WTC11 (cell line): Measurements from ENCODE around the gene EDN1. TPM values are rescaled to one million over a fixed set of nuclear protein-coding genes. Genes with fewer than 3 reads are reported as not detected.

Experiments
- ATAC-seq: fragments of 200-7000 bp; cut with Tn5 transposase; 2 replicates; pipeline ENCODE4 v1.10.0; 2021; ENCODE audit warnings: mild to moderate bottlenecking, moderate library complexity
- CTCF ChIA-PET: fragments of 300-600 bp; sonication (Branson Sonifier 250); formaldehyde crosslinking; loops from one replicate; lab custom pipeline; 2021; ENCODE audit warnings: antibody characterized with exemption; lab: Charles Lee
- POLR2A ChIA-PET: fragments of 350-600 bp; sonication (Branson Sonifier 250); formaldehyde crosslinking; loops from one replicate; lab custom pipeline; 2021; ENCODE audit warnings: antibody characterized with exemption; lab: Charles Lee
- DNase-seq: peaks from one replicate; pipeline ENCODE4 v3.0.0; 2021; ENCODE audit warnings: low spot score
- H3K27ac Mint-ChIP-seq: 2 replicates; pipeline ENCODE4 v1.8.0; 2021; ENCODE audit warnings: mixed read lengths
- H3K27me3 Mint-ChIP-seq: 2 replicates; pipeline ENCODE4 v1.8.0; 2021; ENCODE audit warnings: low read depth, mild to moderate bottlenecking, moderate library complexity, mixed read lengths
- H3K36me3 Mint-ChIP-seq: 2 replicates; pipeline ENCODE4 v1.8.0; 2021; ENCODE audit warnings: mixed read lengths
- H3K4me1 Mint-ChIP-seq: 2 replicates; pipeline ENCODE4 v1.8.0; 2022; ENCODE audit warnings: mixed read lengths
- H3K4me3 Mint-ChIP-seq: 2 replicates; pipeline ENCODE4 v1.8.0; 2021; ENCODE audit warnings: mild to moderate bottlenecking, moderate library complexity, mixed read lengths
- H3K9me3 Mint-ChIP-seq: 2 replicates; pipeline ENCODE4 v1.8.0; 2021; ENCODE audit warnings: mixed read lengths
- CBFB ChIP-seq: sonication (generic); formaldehyde crosslinking; IDR thresholded peaks from 2 replicates; pipeline ENCODE4 v1.8.1; 2022; ENCODE audit warnings: mild to moderate bottlenecking, low read depth, missing genetic modification reagents
- ETV6 ChIP-seq: sonication (generic); formaldehyde crosslinking; IDR thresholded peaks from 2 replicates; pipeline ENCODE4 v1.8.1; 2022; ENCODE audit warnings: mild to moderate bottlenecking, missing genetic modification reagents
- FOXK1 ChIP-seq: sonication (generic); formaldehyde crosslinking; IDR thresholded peaks from 2 replicates; pipeline ENCODE4 v1.8.0; 2022; ENCODE audit warnings: mild to moderate bottlenecking, moderate library complexity, missing genetic modification reagents
- FOXP1 ChIP-seq: sonication (generic); formaldehyde crosslinking; IDR thresholded peaks from 2 replicates; pipeline ENCODE4 v1.8.0; 2022; ENCODE audit warnings: missing genetic modification reagents, mild to moderate bottlenecking, moderate library complexity, borderline replicate concordance
- GABPB1 ChIP-seq: sonication (generic); formaldehyde crosslinking; IDR thresholded peaks from 2 replicates; pipeline ENCODE4 v1.8.1; 2023; ENCODE audit warnings: mild to moderate bottlenecking, missing genetic modification reagents
- HMGA2 ChIP-seq: fragments of 250-450 bp; sonication (Bioruptor Pico); IDR thresholded peaks from 2 replicates; pipeline ENCODE4 v1.4.0; 2021; ENCODE audit warnings: mild to moderate bottlenecking, moderate library complexity
- JAZF1 ChIP-seq: fragments of 250-450 bp; sonication (Bioruptor Pico); IDR thresholded peaks from 2 replicates; pipeline ENCODE4 v1.9.0; 2021; ENCODE audit warnings: moderate library complexity, mild to moderate bottlenecking, inconsistent platforms
- NR2C2 ChIP-seq: sonication (generic); formaldehyde crosslinking; IDR thresholded peaks from 2 replicates; pipeline ENCODE4 v1.8.0; 2022; ENCODE audit warnings: mild to moderate bottlenecking, missing genetic modification reagents
- OVOL2 ChIP-seq: fragments of 250-450 bp; sonication (Bioruptor Pico); IDR thresholded peaks from 2 replicates; pipeline ENCODE4 v1.9.0; 2021; ENCODE audit warnings: mild to moderate bottlenecking, borderline replicate concordance
- SMAD3 ChIP-seq: sonication (generic); formaldehyde crosslinking; IDR thresholded peaks from 2 replicates; pipeline ENCODE4 v1.8.0; 2022; ENCODE audit warnings: missing genetic modification reagents, mild to moderate bottlenecking, borderline replicate concordance
- SOX15 ChIP-seq: fragments of 250-450 bp; sonication (Bioruptor Pico); IDR thresholded peaks from 2 replicates; pipeline ENCODE4 v1.9.0; 2021; ENCODE audit warnings: mild to moderate bottlenecking
- TCF7 ChIP-seq: sonication (generic); formaldehyde crosslinking; IDR thresholded peaks from 2 replicates; pipeline ENCODE4 v1.8.0; 2022; ENCODE audit warnings: mild to moderate bottlenecking, low read depth, missing genetic modification reagents, moderate library complexity
- ZNF138 ChIP-seq: sonication (generic); formaldehyde crosslinking; conservative IDR thresholded peaks from 2 replicates; pipeline ENCODE4 v1.8.1; 2022; ENCODE audit warnings: mild to moderate bottlenecking, moderate library complexity, missing genetic modification reagents
- ZNF317 ChIP-seq: sonication (generic); formaldehyde crosslinking; IDR thresholded peaks from 2 replicates; pipeline ENCODE4 v1.8.1; 2023; ENCODE audit warnings: low read depth, mild to moderate bottlenecking, moderate library complexity, missing genetic modification reagents, borderline replicate concordance
- ZNF396 ChIP-seq: fragments of 250-450 bp; sonication (Bioruptor Pico); IDR thresholded peaks from 2 replicates; pipeline ENCODE4 v1.8.0; 2021; ENCODE audit warnings: mild to moderate bottlenecking, moderate library complexity, borderline replicate concordance
- total RNA-seq: library from RNA; stranded (reverse); gene quantifications from 3 replicates; pipeline ENCODE4 v1.2.3, GENCODE V29; 2021
- TF ChIP-seq, protein P1 (sequence below): sonication (generic); formaldehyde crosslinking; IDR thresholded peaks from 2 replicates; pipeline ENCODE4 v1.8.1; 2022; ENCODE audit warnings: mild to moderate bottlenecking, missing genetic modification reagents, moderate library complexity, borderline replicate concordance
- TF ChIP-seq, protein P2 (sequence below): sonication (generic); formaldehyde crosslinking; IDR thresholded peaks from 2 replicates; pipeline ENCODE4 v1.8.1; 2022; ENCODE audit warnings: low read depth, missing genetic modification reagents, borderline replicate concordance
- TF ChIP-seq, protein P3 (sequence below): sonication (generic); formaldehyde crosslinking; IDR thresholded peaks from 2 replicates; pipeline ENCODE4 v1.8.0; 2022; ENCODE audit warnings: mild to moderate bottlenecking, missing genetic modification reagents
- TF ChIP-seq, protein P4 (sequence below): sonication (generic); formaldehyde crosslinking; IDR thresholded peaks from 2 replicates; pipeline ENCODE4 v1.8.1; 2023; ENCODE audit warnings: mild to moderate bottlenecking, missing genetic modification reagents
- TF ChIP-seq, protein P5 (sequence below): sonication (generic); formaldehyde crosslinking; IDR thresholded peaks from 2 replicates; pipeline ENCODE4 v1.8.1; 2023; ENCODE audit warnings: mild to moderate bottlenecking, missing genetic modification reagents
- TF ChIP-seq, protein P6 (sequence below): sonication (generic); formaldehyde crosslinking; conservative IDR thresholded peaks from 2 replicates; pipeline ENCODE4 v1.8.1; 2022; ENCODE audit warnings: mild to moderate bottlenecking, missing genetic modification reagents
- TF ChIP-seq, protein P7 (sequence below): fragments of 250-450 bp; sonication (Bioruptor Pico); IDR thresholded peaks from 2 replicates; pipeline ENCODE4 v1.9.0; 2021; ENCODE audit warnings: mild to moderate bottlenecking
- TF ChIP-seq, protein P8 (sequence below): fragments of 250-450 bp; sonication (Bioruptor Pico); IDR thresholded peaks from 2 replicates; pipeline ENCODE4 v1.9.0; 2021; ENCODE audit warnings: mild to moderate bottlenecking

The EDN1 gene
- total RNA-seq, 1 experiment from 2014 or later: 1.0 TPM

DNA sequence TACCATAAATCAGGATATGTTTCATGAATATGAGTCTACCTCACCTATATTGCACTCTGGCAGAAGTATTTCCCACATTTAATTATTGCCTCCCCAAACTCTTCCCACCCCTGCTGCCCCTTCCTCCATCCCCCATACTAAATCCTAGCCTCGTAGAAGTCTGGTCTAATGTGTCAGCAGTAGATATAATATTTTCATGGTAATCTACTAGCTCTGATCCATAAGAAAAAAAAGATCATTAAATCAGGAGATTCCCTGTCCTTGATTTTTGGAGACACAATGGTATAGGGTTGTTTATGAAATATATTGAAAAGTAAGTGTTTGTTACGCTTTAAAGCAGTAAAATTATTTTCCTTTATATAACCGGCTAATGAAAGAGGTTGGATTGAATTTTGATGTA lies 6.4 kb downstream of the EDN1 start:
- POLR2A ChIA-PET: no interaction called here
- Mint-ChIP-seq H3K27ac (no peak overlapping the region), H3K4me3 (no peak overlapping the region), H3K9me3 (no peaks in the 10 kb centered on the region), H3K4me1 (peaks cover 22% of the 10 kb centered on the region), H3K36me3 (no peaks in the 10 kb centered on the region)
- TF ChIP-seq, protein P1, sequence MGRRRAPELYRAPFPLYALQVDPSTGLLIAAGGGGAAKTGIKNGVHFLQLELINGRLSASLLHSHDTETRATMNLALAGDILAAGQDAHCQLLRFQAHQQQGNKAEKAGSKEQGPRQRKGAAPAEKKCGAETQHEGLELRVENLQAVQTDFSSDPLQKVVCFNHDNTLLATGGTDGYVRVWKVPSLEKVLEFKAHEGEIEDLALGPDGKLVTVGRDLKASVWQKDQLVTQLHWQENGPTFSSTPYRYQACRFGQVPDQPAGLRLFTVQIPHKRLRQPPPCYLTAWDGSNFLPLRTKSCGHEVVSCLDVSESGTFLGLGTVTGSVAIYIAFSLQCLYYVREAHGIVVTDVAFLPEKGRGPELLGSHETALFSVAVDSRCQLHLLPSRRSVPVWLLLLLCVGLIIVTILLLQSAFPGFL (CRISPR knock-in tag): no peak
- TF ChIP-seq, protein P2, sequence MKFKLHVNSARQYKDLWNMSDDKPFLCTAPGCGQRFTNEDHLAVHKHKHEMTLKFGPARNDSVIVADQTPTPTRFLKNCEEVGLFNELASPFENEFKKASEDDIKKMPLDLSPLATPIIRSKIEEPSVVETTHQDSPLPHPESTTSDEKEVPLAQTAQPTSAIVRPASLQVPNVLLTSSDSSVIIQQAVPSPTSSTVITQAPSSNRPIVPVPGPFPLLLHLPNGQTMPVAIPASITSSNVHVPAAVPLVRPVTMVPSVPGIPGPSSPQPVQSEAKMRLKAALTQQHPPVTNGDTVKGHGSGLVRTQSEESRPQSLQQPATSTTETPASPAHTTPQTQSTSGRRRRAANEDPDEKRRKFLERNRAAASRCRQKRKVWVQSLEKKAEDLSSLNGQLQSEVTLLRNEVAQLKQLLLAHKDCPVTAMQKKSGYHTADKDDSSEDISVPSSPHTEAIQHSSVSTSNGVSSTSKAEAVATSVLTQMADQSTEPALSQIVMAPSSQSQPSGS (CRISPR knock-in tag): no peak
- TF ChIP-seq, protein P3, sequence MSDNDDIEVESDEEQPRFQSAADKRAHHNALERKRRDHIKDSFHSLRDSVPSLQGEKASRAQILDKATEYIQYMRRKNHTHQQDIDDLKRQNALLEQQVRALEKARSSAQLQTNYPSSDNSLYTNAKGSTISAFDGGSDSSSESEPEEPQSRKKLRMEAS (CRISPR knock-in tag): no peak
- TF ChIP-seq ZNF138 (CRISPR knock-in tag) (no peak), FOXP1 (CRISPR knock-in tag) (no peak), HMGA2 (CRISPR knock-in tag) (no peak), SOX15 (CRISPR knock-in tag) (no peak), CBFB (no peak), OVOL2 (no peak), NR2C2 (CRISPR knock-in tag) (no peak)
- TF ChIP-seq, protein P4, sequence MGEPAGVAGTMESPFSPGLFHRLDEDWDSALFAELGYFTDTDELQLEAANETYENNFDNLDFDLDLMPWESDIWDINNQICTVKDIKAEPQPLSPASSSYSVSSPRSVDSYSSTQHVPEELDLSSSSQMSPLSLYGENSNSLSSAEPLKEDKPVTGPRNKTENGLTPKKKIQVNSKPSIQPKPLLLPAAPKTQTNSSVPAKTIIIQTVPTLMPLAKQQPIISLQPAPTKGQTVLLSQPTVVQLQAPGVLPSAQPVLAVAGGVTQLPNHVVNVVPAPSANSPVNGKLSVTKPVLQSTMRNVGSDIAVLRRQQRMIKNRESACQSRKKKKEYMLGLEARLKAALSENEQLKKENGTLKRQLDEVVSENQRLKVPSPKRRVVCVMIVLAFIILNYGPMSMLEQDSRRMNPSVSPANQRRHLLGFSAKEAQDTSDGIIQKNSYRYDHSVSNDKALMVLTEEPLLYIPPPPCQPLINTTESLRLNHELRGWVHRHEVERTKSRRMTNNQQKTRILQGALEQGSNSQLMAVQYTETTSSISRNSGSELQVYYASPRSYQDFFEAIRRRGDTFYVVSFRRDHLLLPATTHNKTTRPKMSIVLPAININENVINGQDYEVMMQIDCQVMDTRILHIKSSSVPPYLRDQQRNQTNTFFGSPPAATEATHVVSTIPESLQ (CRISPR knock-in tag): no peak
- TF ChIP-seq, protein P5, sequence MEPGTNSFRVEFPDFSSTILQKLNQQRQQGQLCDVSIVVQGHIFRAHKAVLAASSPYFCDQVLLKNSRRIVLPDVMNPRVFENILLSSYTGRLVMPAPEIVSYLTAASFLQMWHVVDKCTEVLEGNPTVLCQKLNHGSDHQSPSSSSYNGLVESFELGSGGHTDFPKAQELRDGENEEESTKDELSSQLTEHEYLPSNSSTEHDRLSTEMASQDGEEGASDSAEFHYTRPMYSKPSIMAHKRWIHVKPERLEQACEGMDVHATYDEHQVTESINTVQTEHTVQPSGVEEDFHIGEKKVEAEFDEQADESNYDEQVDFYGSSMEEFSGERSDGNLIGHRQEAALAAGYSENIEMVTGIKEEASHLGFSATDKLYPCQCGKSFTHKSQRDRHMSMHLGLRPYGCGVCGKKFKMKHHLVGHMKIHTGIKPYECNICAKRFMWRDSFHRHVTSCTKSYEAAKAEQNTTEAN (CRISPR knock-in tag): no peak
- TF ChIP-seq, all 79 proteins: peak for 0
- DNase-seq (no peak), ATAC-seq (no peak)
- CTCF ChIA-PET: interaction anchor here (1.1 to 1.2 kb wide), 2 partner anchors 7 to 9 kb away, joined by 3 to 4 read pairs; no protein-coding TSS in a partner anchor
- H3K27me3 Mint-ChIP-seq: peaks cover 6% of the 10 kb centered on the region

DNA sequence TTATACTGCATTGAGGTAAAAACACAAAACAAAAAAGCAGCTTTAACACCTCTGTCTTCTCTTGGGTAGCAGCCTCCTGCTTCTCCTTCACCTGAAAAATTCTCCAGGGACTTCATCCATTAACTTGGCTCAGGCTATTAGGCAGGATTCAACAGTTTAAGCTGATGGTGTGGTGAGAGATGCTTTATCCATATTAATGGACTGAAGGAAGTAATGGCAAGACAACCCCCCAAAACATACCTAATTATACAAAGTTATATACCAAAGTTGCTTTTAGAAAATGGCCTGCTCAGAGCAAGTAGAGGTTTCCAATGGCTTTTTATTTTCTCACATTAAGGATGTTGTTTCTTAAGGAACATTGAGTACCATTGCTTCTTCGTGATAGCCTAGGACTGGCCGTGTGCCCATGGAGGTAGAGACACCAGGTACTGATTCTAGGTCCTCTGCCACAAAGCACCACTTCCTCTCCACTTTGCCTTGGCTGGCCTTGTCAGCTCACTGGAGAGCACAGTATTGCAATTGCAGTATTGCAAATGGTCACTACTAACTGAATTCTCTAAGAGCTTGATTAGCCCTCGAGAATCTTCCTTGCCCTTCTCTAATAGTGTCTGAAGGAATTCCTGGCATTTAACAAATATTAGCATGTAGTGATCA lies 7.3 kb downstream of the EDN1 start:
- no peak overlapping the region for H3K27ac Mint-ChIP-seq
- H3K36me3 Mint-ChIP-seq: no peaks in the 10 kb centered on the region
- POLR2A ChIA-PET: no interaction called here
- DNase-seq (no peak), ATAC-seq (no peak)
- no peaks in the 10 kb centered on the region; the same call in 1 of the 2 replicates for H3K27me3 Mint-ChIP-seq
- H3K9me3 Mint-ChIP-seq: no peaks in the 10 kb centered on the region
- CTCF ChIA-PET: interaction anchor here (1.0 to 1.2 kb wide), 3 partner anchors 8 to 306 kb away, joined by 3 to 4 read pairs (median 3); no protein-coding TSS in a partner anchor
- H3K4me1 Mint-ChIP-seq: peaks cover 14% of the 10 kb centered on the region
- no peak overlapping the region for H3K4me3 Mint-ChIP-seq
- TF ChIP-seq, protein P6, sequence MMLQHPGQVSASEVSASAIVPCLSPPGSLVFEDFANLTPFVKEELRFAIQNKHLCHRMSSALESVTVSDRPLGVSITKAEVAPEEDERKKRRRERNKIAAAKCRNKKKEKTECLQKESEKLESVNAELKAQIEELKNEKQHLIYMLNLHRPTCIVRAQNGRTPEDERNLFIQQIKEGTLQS (CRISPR knock-in tag): no peak
- TF ChIP-seq, protein P7, sequence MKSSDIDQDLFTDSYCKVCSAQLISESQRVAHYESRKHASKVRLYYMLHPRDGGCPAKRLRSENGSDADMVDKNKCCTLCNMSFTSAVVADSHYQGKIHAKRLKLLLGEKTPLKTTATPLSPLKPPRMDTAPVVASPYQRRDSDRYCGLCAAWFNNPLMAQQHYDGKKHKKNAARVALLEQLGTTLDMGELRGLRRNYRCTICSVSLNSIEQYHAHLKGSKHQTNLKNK (CRISPR knock-in tag): no peak
- TF ChIP-seq JAZF1 (CRISPR knock-in tag) (no peak), TCF7 (no peak), GABPB1 (CRISPR knock-in tag) (no peak), ETV6 (CRISPR knock-in tag) (no peak), ZNF317 (CRISPR knock-in tag) (no peak), ZNF396 (CRISPR knock-in tag) (no peak), FOXK1 (CRISPR knock-in tag) (no peak), SMAD3 (CRISPR knock-in tag) (no peak), NR2C2 (CRISPR knock-in tag) (no peak)
- TF ChIP-seq, protein P8, sequence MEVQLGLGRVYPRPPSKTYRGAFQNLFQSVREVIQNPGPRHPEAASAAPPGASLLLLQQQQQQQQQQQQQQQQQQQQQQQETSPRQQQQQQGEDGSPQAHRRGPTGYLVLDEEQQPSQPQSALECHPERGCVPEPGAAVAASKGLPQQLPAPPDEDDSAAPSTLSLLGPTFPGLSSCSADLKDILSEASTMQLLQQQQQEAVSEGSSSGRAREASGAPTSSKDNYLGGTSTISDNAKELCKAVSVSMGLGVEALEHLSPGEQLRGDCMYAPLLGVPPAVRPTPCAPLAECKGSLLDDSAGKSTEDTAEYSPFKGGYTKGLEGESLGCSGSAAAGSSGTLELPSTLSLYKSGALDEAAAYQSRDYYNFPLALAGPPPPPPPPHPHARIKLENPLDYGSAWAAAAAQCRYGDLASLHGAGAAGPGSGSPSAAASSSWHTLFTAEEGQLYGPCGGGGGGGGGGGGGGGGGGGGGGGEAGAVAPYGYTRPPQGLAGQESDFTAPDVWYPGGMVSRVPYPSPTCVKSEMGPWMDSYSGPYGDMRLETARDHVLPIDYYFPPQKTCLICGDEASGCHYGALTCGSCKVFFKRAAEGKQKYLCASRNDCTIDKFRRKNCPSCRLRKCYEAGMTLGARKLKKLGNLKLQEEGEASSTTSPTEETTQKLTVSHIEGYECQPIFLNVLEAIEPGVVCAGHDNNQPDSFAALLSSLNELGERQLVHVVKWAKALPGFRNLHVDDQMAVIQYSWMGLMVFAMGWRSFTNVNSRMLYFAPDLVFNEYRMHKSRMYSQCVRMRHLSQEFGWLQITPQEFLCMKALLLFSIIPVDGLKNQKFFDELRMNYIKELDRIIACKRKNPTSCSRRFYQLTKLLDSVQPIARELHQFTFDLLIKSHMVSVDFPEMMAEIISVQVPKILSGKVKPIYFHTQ (CRISPR knock-in tag): no peak
- TF ChIP-seq, protein P3 (CRISPR knock-in tag): no peak
